Keratinocyte (primary cell): ENCODE data around the gene KRT3. TPM values are rescaled to one million over a fixed set of nuclear protein-coding genes. Genes with fewer than 3 reads are reported as not detected.
A peak's percentile ranks its signal among the peaks of the same experiment; 100 is the strongest.

ENCODE experiments used
- DNase-seq: peaks from one replicate; pipeline ENCODE4 v3.0.0-alpha.2; 2011; ENCODE audit warnings: low read depth, missing footprints, low spot score
- FAIRE-seq: peaks from 2 replicates; lab custom pipeline; 2011; peaks lifted over from hg19 to GRCh38; lab: Jason Lieb, UNC
- H2AFZ ChIP-seq: 2 replicates; pipeline ENCODE4 v1.6.0; 2012; ENCODE audit warnings: low read length, control low read depth, inconsistent platforms; ENCODE audit not compliant: control insufficient read depth
- H3K27ac ChIP-seq: 2 replicates; pipeline ENCODE4 v1.5.1; 2011; ENCODE audit warnings: low read length; ENCODE audit not compliant: control insufficient read depth, insufficient read depth
- H3K27me3 ChIP-seq: 3 replicates; pipeline ENCODE4 v1.6.0; 2011; ENCODE audit warnings: low read length; ENCODE audit not compliant: control insufficient read depth, insufficient read depth; ENCODE audit errors: extremely low read depth
- H3K36me3 ChIP-seq, 2 experiments: 2 replicates in 1 of 2; 3 replicates in 1 of 2; pipeline ENCODE4 v1.5.1; 2011; ENCODE audit warnings: low read length in 2 of 2, mild to moderate bottlenecking in 1 of 2; ENCODE audit not compliant: control insufficient read depth in 2 of 2, insufficient read depth in 2 of 2; ENCODE audit errors: extremely low read depth in 1 of 2
- H3K4me1 ChIP-seq: 3 replicates; pipeline ENCODE4 v1.5.1; 2011; ENCODE audit warnings: low read length; ENCODE audit not compliant: control insufficient read depth, insufficient read depth; ENCODE audit errors: extremely low read depth
- H3K4me2 ChIP-seq: 3 replicates; pipeline ENCODE4 v1.6.0; 2011; ENCODE audit warnings: low read depth, low read length; ENCODE audit not compliant: control insufficient read depth, insufficient read depth; ENCODE audit errors: extremely low read depth
- H3K4me3 ChIP-seq, 3 experiments: fragments of 200-600 bp in 1 of 3; sonication (generic) in 1 of 3; 2 replicates in 2 of 3; 3 replicates in 1 of 3; pipeline ENCODE4 v1.5.1; 2011 to 2016; ENCODE audit warnings: low read length in 3 of 3, mild to moderate bottlenecking in 3 of 3, control low read depth in 2 of 3, inconsistent platforms in 1 of 3, low read depth in 1 of 3, mixed read lengths in 1 of 3, mixed run types in 1 of 3, moderate library complexity in 1 of 3; ENCODE audit not compliant: control insufficient read depth in 2 of 3, insufficient read depth in 2 of 3; ENCODE audit errors: extremely low read depth in 1 of 3
- H3K79me2 ChIP-seq: 2 replicates; pipeline ENCODE4 v1.6.0; 2012; ENCODE audit warnings: low read length; ENCODE audit not compliant: control insufficient read depth, insufficient read depth
- H3K9ac ChIP-seq: 3 replicates; pipeline ENCODE4 v1.6.0; 2011; ENCODE audit warnings: low read length; ENCODE audit not compliant: control insufficient read depth, insufficient read depth; ENCODE audit errors: extremely low read depth
- H3K9me1 ChIP-seq: 3 replicates; pipeline ENCODE4 v1.6.0; 2011; ENCODE audit warnings: low read length; ENCODE audit not compliant: control insufficient read depth, insufficient read depth; ENCODE audit errors: extremely low read depth
- H3K9me3 ChIP-seq: 2 replicates; pipeline ENCODE4 v1.5.1; 2012; ENCODE audit warnings: low read depth, low read length; ENCODE audit not compliant: control insufficient read depth
- H4K20me1 ChIP-seq: 3 replicates; pipeline ENCODE4 v1.6.0; 2011; ENCODE audit warnings: low read length; ENCODE audit not compliant: control insufficient read depth, insufficient read depth; ENCODE audit errors: extremely low read depth
- CTCF ChIP-seq, 3 experiments: IDR thresholded peaks in 1 of 3; conservative IDR thresholded peaks in 1 of 3; optimal IDR thresholded peaks in 1 of 3; 2 replicates in 2 of 3; 3 replicates in 1 of 3; pipeline versions ENCODE3 to v1.5.1; 2011; ENCODE audit warnings: low read length in 3 of 3, mild to moderate bottlenecking in 3 of 3, moderate library complexity in 2 of 3, control low read depth in 1 of 3, inconsistent platforms in 1 of 3; ENCODE audit not compliant: insufficient read depth in 2 of 3; ENCODE audit errors: extremely low read depth in 1 of 3
- EZH2 ChIP-seq: IDR thresholded peaks from one replicate; pipeline ENCODE4 v1.6.1; 2012; ENCODE audit warnings: inconsistent platforms, mild to moderate bottlenecking, low read length, moderate library complexity
- dilution Hi-C: fragments of 300-500 bp; cut with MboI; formaldehyde crosslinking; loops from one replicate; pipeline ENCODE4 v1.7.0; 2020; ENCODE audit warnings: low sequenced_read_pairs; ENCODE audit not compliant: extremely low pct_ligation_motif_present
- polyA plus RNA-seq, 5 experiments: library from polyadenylated mRNA; depleted of rRNA in 3 of 5; stranded (reverse) in 3 of 5; stranded (forward) in 1 of 5; unstranded in 1 of 5; fragments of >200 nt; gene quantifications; 1 replicate in 1 of 5; 2 replicates in 3 of 5; 3 replicates in 1 of 5; pipeline versions ENCODE4 v1.2.1 to v1.2.3, GENCODE V29; 2011 to 2012; ENCODE audit warnings: missing spikeins in 2 of 5, low read depth in 1 of 5, low replicate concordance in 1 of 5

Gene KRT3
- polyA plus RNA-seq, 1 donor (not counting 4 experiments of a cell fraction or from before 2014, with no cell fraction given) = 0.29 TPM

GRCh38 chr12:52800259-52800917 is 4.5 kb upstream of the KRT3 start:
- no peaks in the 10 kb centered on the region for H4K20me1 ChIP-seq
- H3K36me3 ChIP-seq = no peaks in the 10 kb centered on the region
- H3K27me3 ChIP-seq = no peaks in the 10 kb centered on the region
- H3K9me3 ChIP-seq = no peaks in the 10 kb centered on the region
- no peak overlapping the region for H3K27ac ChIP-seq
- no peak overlapping the region for H3K4me3 ChIP-seq
- FAIRE-seq (no peak), DNase-seq (no peak)
- no peaks in the 10 kb centered on the region for H3K79me2 ChIP-seq
- TF ChIP-seq EZH2 (no peak), CTCF (optimal IDR thresholded peaks at IDR 0.05 in 1 of 3, IDR thresholded peaks at IDR 0.05 in 1 of 3, conservative IDR thresholded peaks at IDR 0.05 in 1 of 3; ENCODE audit: extremely low read depth in 1 of 3, insufficient read depth in 2 of 3, low read length in 3 of 3) (no peak)
- H3K4me1 ChIP-seq = peaks cover 27% of the 10 kb centered on the region
- H3K9ac ChIP-seq = no peak overlapping the region
- no peak overlapping the region for H3K4me2 ChIP-seq
- dilution Hi-C loops = no loop called here
- H3K9me1 ChIP-seq = no peaks in the 10 kb centered on the region
- H2AFZ ChIP-seq = no peak overlapping the region

- Histone ChIP-seq H3K4me2 (peak overlapping the region; percentile 52), H3K4me3 (no peak overlapping the region), H3K9ac (no peak overlapping the region), H2AFZ (no peak overlapping the region), H3K4me1 (peaks cover 31% of the 10 kb centered on the region), H3K9me1 (no peaks in the 10 kb centered on the region), H3K36me3 (no peaks in the 10 kb centered on the region), H3K27ac (no peak overlapping the region), H3K27me3 (no peaks in the 10 kb centered on the region), H4K20me1 (no peaks in the 10 kb centered on the region), H3K79me2 (no peaks in the 10 kb centered on the region), H3K9me3 (no peaks in the 10 kb centered on the region)
- no peak for TF ChIP-seq CTCF (optimal IDR thresholded peaks at IDR 0.05 in 1 of 3, IDR thresholded peaks at IDR 0.05 in 1 of 3, conservative IDR thresholded peaks at IDR 0.05 in 1 of 3; ENCODE audit: extremely low read depth in 1 of 3, insufficient read depth in 2 of 3, low read length in 3 of 3)
- no peak for TF ChIP-seq EZH2
- DNase-seq (no peak), FAIRE-seq (no peak)
- dilution Hi-C loops = no loop called here
Measured at GRCh38 chr12:52799505-52800211, 3.7 kb upstream of the KRT3 start.
